Fibroblast of lung (primary cell): Measurements from ENCODE around the gene HGFAC.

ENCODE experiments used
- EZH2 ChIP-seq: IDR thresholded peaks from 2 replicates; pipeline ENCODE4 v1.5.1; 2012; ENCODE audit warnings: low read length, control low read depth, mild to moderate bottlenecking; ENCODE audit errors: missing control alignments
- TF ChIP-seq, protein P1 (sequence below), 2 donors: IDR thresholded peaks in 1 of 2; conservative IDR thresholded peaks in 1 of 2; 1 replicate in 1 of 2; 2 replicates in 1 of 2; pipeline ENCODE4 v1.5.1; 2011 to 2012; ENCODE audit warnings: low read length in 2 of 2, control low read depth in 1 of 2, inconsistent platforms in 1 of 2, low read depth in 1 of 2, mild to moderate bottlenecking in 1 of 2

DNA sequence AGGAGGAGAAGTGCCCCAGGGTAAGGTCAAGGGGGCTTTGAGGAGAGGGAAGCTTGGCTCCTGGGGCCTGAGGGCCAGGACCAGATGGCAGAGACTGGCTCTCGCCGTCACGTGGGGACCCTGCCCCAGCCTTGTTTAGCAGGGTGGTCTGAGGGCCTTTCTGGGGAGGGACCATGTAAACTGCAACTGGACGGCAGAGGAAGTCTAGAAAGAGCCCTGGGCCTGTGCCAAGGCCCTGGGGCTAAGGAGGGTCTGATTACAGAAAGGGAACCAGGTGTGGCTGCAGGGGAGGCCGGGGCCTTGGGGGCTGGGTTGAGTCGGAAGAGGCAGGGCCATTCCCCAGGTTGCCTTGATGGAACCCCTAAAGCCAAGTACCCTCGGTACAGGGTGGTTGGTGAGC lies 1.8 kb upstream of the HGFAC start:
- TF ChIP-seq, protein P1, sequence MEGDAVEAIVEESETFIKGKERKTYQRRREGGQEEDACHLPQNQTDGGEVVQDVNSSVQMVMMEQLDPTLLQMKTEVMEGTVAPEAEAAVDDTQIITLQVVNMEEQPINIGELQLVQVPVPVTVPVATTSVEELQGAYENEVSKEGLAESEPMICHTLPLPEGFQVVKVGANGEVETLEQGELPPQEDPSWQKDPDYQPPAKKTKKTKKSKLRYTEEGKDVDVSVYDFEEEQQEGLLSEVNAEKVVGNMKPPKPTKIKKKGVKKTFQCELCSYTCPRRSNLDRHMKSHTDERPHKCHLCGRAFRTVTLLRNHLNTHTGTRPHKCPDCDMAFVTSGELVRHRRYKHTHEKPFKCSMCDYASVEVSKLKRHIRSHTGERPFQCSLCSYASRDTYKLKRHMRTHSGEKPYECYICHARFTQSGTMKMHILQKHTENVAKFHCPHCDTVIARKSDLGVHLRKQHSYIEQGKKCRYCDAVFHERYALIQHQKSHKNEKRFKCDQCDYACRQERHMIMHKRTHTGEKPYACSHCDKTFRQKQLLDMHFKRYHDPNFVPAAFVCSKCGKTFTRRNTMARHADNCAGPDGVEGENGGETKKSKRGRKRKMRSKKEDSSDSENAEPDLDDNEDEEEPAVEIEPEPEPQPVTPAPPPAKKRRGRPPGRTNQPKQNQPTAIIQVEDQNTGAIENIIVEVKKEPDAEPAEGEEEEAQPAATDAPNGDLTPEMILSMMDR (conservative IDR thresholded peaks at IDR 0.05 in 1 of 2, IDR thresholded peaks at IDR 0.05 in 1 of 2; ENCODE audit: low read depth in 1 of 2, low read length in 2 of 2) = no peak
- no peak for TF ChIP-seq EZH2
